ENCODE results near the gene PAQR6.
"Not testable (repeated sequence)": the region's sequence is repeated elsewhere in the genome, so short reads cannot be mapped to it uniquely, and the experiment has no call there.

Gene PAQR6

GRCh38 chr1:156229809-156230472, 17.9 kb downstream of the PAQR6 start:
- DNase-seq: no peak

DNA sequence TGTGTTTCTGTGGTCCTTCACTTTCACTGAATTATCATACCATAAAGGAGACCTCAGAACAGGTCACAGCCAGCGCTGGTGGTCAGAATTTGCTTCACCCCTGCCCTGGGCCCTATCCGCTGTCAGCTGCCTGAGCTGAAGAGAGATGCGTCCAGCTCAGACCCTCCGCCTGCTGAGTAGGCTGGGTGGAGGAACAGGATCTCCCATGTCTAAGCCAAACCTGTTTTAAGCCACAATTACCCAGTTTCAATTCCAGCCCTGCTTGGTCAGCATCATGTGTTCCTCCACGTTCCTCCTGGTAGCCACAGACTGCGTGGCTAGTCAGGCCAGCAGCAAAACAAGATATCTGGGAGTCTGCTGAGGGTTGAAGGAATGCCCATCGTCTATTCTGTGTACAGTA, 19.4 kb downstream of the PAQR6 start:
- no peak for DNase-seq

DNA sequence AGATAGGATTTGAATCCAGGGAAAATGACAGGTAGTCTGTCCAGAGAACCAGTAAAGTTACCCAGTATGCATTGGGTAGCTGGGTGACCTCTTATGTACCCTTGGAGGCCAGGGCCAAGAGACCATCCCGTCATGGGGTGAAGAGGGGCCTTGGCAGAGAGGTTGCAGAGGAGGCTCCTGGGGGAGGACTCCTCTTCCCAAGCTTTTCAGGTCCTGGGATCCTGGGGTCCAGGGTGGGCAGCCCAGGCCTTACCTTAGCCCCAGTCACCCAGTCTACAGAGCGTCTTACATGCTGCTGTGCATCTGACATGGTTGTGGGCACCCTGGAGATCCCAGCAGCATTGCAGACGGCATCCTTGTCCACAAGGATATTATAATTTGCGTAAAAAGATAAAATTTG, 21.1 kb downstream of the PAQR6 start:
- no peak for DNase-seq

DNA sequence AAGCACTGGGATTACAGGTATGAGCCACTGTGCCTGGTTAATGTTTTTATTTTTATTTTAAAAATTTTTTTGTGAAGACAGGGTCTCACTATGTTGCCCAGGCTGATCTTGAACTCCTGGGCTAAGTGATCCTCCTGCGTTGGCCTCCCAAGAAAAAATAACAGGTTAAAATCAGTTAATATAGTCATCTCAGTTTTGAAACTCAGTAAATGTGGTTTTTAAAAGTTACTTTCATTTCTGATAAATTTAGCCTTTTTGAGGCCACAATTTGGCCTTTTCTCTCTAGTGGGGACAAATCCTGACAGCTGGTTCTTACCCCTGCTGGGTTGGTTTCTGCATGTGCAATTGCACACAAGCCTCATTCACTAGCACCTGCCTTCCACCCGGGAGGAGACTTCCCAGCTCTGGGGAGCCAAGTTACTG, 21.7 kb downstream of the PAQR6 start:
- DNase-seq: no peak

- DNase-seq: no peak
Observed at GRCh38 chr1:156225677-156226014, 22.2 kb downstream of the PAQR6 start.

- DNase-seq: no peak
Observed at GRCh38 chr1:156221986-156222692, 25.7 kb downstream of the PAQR6 start.

DNA sequence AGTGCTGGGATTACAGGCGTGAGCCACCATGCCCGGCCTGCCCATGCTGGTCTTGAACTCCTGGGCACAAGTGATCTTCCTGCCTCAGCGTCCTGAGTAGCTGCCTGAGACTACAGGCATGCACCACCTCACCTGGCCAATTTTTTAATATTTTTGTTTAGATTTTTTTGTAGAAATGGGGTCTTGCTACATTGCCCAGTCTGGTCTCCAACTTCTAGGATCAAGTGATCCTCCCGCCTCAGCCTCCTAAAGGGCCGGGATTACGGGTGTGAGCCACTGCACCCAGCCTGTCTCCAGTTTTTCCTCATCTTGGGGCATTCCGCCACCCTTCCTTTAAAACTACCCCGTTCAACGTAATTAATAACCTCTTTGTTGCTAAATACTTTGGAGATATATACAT, 27.6 kb downstream of the PAQR6 start:
- DNase-seq: no peak

- DNase-seq: no peak
Observed at GRCh38 chr1:156217871-156218270, 30.0 kb downstream of the PAQR6 start.

DNA sequence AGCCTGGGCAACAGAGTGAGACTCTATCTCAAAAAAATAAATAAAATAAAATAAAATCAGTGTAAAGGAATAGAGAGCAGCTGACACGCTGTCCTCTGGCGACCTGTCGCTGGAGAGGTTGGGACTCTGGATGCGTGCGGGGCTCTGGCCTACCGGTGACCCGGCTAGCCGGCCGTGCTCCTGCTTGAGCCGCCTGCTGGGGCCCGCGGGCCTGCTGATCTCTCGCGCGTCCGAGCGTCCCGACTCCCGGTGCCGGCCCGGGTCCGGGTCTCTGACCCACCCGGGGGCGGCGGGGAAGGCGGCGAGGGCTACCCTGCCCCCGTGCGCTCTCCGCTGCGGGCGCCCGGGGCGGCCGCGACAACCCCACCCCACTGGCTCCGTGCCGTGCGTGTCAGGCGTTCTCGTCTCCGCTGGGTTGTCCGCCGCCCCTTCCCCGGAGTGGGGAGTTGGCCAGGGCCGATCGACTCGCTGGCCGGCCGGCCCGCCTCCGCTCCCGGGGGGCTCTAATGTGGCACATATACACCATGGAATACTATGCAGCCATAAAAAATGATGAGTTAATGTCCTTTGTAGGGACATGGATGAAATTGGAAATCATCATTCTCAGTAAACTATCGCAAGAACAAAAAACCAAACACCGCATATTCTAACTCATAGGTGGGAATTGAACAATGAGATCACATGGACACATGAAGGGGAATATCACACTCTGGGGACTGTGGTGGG, 31.3 kb downstream of the PAQR6 start:
- not testable (repeated sequence) for DNase-seq

- DNase-seq: no peak
Observed at GRCh38 chr1:156214024-156214748, 33.7 kb downstream of the PAQR6 start.

GRCh38 chr1:156213644-156213966, 34.3 kb downstream of the PAQR6 start:
- no peak for DNase-seq

DNA sequence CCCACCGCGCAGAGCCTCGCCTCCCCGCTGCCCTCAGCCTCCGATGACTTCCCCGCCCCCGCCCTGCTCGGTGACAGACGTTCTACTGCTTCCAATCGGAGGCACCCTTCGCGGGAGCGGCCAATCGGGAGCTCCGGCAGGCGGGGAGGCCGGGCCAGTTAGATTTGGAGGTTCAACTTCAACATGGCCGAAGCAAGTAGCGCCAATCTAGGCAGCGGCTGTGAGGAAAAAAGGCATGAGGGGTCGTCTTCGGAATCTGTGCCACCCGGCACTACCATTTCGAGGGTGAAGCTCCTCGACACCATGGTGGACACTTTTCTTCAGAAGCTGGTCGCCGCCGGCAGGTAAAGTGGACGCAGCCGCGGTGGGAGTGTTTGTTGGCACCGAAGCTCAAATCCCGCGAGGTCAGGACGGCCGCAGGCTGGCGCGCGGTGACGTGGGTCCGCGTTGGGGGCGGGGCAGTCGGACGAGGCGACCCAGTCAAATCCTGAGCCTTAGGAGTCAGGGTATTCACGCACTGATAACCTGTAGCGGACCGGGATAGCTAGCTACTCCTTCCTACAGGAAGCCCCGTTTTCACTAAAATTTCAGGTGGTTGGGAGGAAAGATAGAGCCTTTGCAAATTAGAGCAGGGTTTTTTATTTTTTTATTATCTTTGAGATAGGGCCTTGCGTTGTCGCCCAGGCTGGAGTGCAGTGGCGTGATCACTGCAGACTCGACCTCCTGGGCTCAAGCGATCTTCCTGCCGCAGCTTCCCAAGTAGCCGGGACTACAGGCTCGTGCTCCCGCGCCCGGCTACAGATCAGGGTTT, 34.8 kb downstream of the PAQR6 start, which contains the start of gene PMF1:
PMF1 (plus strand) TSS at position 175 of the 811 bp plus-strand sequence; CDS start at position 184, 9 bp downstream.
- peak; percentile 94 for DNase-seq

DNA sequence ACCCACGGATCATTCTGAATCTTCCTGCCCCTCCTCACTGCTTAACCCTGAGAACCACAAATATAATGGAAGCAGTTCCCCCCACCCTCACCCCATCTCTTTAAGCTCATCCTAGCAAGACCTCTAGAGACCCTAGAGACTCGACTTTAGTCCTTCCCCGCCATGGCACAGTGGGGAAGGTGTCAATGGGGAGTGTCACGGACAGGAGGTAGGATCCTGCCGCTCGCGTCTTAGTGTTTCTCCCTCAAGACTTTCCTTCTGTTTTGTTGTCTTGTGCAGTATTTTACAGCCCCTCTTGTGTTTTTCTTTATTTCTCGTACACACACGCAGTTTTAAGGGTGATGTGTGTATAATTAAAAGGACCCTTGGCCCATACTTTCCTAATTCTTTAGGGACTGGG, 35.7 kb downstream of the PAQR6 start:
- DNase-seq: no peak

GRCh38 chr1:156211243-156211642, 36.6 kb downstream of the PAQR6 start:
- no peak for DNase-seq

- no peak for DNase-seq
Observed at GRCh38 chr1:156204686-156205085, 43.2 kb downstream of the PAQR6 start.

GRCh38 chr1:156203331-156203730, 44.5 kb downstream of the PAQR6 start:
- DNase-seq: no peak

GRCh38 chr1:156200044-156200443, 47.8 kb downstream of the PAQR6 start:
- DNase-seq: no peak

DNA sequence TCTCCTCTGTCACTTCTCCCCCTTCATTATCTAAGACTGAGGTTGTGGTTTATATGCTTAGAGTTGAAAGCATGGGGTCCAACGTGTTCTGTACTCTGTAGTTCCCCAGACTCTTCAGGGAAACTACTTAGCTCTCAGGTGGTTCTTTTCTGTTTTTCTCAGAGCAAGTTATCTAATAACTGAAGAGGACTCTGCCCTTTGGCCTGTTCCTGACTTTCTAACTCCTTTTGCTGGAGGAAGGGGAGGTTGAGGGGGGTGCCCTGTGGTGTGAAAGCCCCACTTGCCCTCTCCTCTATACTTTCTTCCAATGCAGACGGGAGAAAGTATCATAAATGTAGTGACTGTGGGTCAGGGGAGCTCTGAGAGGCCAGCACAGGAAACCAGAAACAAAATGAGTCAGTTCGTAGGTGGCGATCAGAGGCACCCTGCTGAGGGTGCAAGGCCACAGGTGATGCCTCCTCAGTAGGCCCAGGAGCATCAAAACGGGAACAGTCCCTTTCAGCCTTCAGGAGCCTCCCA, 49.0 kb downstream of the PAQR6 start:
- DNase-seq: no peak

GRCh38 chr1:156196445-156196844, 51.4 kb downstream of the PAQR6 start:
- no peak for DNase-seq

DNA sequence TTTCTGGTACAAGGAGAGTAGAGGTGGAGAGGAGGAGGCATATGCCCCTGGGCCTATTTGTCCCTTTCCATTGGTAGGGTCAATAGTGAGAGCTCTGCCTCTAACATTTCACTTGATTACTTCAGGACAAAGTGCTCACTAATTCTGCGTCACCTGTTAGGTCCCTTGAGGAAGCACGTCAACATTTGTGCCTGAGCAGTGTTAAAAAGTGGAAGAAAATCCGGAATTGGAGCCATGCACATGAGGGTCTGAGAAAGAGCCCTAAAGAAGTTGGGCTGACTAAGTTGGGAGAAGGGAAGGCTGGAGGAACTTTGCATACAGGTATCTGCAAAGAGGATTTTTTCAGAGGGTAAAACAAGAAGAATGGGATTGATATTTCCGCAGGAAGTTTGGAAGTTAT, 52.0 kb downstream of the PAQR6 start:
- no peak for DNase-seq

DNA sequence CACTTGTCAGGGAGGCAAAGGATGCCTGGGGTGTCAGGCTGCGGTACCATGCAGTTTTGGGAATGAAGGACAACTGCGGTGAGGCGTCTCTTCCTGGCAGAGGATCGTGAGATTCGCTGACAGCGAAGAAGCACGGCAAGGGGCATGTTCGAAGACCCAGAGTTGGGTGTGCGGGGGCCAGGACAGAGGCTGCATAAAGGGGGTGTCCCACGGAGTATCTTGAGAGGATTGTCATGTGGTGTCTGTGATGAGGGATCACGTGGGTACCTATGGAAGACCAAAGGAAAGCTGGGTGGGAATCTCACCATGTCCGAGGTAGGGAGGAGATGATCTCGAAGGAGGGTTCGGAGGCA, 53.6 kb downstream of the PAQR6 start:
- DNase-seq: no peak

DNA sequence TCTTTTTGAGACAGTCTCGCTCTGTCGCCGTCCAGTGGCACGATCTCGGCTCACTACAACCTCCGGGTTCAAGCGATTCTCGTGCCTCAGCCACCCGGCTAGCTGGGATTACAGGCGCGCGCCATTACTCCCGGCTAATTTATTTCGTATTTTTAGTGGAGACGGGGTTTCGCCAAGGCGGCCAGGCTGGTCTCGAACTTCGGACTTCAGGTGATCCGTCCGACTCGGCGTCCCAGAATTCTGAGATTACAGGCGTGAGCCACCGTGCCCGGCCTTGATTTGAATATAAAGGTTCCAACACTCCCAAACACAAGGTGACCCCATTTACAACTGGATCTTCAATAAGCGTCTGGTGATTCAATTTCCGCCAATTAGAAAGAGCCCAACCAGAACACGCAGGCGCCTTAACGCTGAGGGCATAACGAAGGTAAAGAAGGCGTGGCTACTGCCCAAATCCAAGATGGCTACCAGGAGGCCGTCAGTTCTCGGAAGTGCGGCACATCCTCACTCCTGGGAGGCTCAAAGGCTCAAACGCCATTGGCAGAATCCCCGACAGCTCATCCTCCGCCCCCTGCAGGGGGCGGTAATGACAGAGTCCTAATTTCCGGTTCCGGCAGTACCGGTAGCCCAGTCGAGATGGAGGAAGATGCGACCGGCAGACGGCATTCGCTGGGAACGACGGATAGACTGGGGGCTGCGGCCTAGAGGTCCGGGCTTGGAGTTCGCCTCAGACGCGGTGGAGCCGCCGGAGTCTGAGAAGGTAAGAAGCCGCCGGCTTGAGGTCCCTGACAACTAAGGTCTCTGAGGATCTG, 54.2 kb downstream of the PAQR6 start, which contains the start of gene SLC25A44:
SLC25A44 (plus strand) TSS at position 617 of the 812 bp plus-strand sequence. CDS start 5,744 bp downstream, outside the sequence.
- peak; percentile 100 for DNase-seq

Measured in NCI-H187 treated with DMSO at 0.1 percent for 48 hours (cell line).